ENCODE data around the gene SESN1. TPM values are rescaled to one million over a fixed set of nuclear protein-coding genes. Genes with fewer than 3 reads are reported as not detected.

Gene SESN1
- 29.7 and 38.5 TPM in 2 replicates for total RNA-seq

GRCh38 chr6:109094416-109095035, at the start of gene SESN1:
Gene SESN1, minus strand, starts transcription at chr6:109094846. Its CDS starts 773 bp downstream, at chr6:109094073.

GRCh38 chr6:109095036-109095834, 589 bp upstream of the SESN1 start, which contains the start of gene CEP57L1:
Gene CEP57L1, plus strand, starts transcription at chr6:109095507. Its CDS starts 49,715 bp downstream, at chr6:109145222.

Small RNAs within 50 kb of the gene (small RNA-seq; reads per million reads assigned to genes)
- gene RNU6-653P, result not detected

Other genes starting within 250 kb of the SESN1 start
- 0.96 and 2.9 TPM in 2 replicates for gene ARMC2, start 246.4 kb downstream of the SESN1 start, total RNA-seq
- gene CEP57L1, start 661 bp upstream of the SESN1 start, total RNA-seq, result 19.3 and 22.8 TPM in 2 replicates